ENCODE data around the gene HSPB7.
"Not testable (repeated sequence)": the region's sequence is repeated elsewhere in the genome, so short reads cannot be mapped to it uniquely, and the experiment has no call there.

HSPB7 gene

DNA sequence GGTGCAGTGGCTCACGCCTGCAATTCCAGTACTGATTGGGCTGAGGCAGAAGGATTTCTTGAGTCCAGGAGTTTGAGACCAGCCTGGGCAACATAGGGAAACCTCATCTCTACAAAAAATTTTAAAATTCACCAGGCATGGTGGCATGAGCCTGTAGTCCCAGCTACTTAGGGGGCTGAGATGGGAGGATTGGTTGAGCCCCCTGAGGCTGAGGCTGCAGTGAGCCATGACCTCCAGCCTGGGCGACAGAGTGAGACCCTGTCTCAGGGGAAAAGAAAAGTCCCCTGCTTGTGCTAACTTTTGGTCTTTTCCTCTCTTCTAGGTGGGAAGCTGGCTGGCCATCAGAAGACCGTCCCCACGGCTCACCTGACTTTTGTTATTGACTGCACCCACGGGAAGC, 12.2 kb downstream of the HSPB7 start:
- DNase-seq = no peak

GRCh38 chr1:16001274-16001673, 16.6 kb downstream of the HSPB7 start:
- DNase-seq = not testable (repeated sequence)

GRCh38 chr1:15998929-15999328, 18.9 kb downstream of the HSPB7 start:
- DNase-seq = no peak

- DNase-seq = no peak
Observed at GRCh38 chr1:15997637-15998280, 20.1 kb downstream of the HSPB7 start.

DNA sequence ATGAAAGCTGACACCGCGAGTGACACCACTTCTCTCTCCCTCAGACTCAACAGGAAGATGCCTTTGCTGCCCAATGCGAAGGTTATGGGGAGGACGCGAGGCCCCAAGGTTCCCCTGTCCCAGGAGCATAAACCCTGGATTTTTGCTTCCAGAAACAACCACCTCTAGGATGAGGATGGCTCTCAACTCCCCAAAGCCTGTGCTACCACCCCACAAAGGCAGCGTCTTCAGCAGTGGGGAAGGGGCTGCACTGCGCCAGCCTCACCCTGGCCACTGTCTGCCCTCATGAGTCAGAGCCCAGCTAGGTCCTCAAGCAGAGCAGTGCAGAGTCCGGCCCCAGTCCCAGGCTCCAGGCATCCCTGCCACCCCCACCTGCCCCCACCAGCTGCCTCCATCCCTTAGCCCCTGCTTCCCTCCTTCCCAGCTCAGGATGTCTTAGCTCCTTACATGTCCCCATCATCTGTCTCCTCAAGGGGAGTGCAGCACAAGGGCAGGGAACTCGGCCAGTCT, 20.7 kb downstream of the HSPB7 start:
- no peak for DNase-seq

GRCh38 chr1:15994590-15995351, 23.1 kb downstream of the HSPB7 start:
- peak; percentile 15 for DNase-seq

GRCh38 chr1:15994081-15994480, 23.8 kb downstream of the HSPB7 start:
- DNase-seq = no peak

GRCh38 chr1:15993666-15994065, 24.2 kb downstream of the HSPB7 start:
- no peak for DNase-seq

DNA sequence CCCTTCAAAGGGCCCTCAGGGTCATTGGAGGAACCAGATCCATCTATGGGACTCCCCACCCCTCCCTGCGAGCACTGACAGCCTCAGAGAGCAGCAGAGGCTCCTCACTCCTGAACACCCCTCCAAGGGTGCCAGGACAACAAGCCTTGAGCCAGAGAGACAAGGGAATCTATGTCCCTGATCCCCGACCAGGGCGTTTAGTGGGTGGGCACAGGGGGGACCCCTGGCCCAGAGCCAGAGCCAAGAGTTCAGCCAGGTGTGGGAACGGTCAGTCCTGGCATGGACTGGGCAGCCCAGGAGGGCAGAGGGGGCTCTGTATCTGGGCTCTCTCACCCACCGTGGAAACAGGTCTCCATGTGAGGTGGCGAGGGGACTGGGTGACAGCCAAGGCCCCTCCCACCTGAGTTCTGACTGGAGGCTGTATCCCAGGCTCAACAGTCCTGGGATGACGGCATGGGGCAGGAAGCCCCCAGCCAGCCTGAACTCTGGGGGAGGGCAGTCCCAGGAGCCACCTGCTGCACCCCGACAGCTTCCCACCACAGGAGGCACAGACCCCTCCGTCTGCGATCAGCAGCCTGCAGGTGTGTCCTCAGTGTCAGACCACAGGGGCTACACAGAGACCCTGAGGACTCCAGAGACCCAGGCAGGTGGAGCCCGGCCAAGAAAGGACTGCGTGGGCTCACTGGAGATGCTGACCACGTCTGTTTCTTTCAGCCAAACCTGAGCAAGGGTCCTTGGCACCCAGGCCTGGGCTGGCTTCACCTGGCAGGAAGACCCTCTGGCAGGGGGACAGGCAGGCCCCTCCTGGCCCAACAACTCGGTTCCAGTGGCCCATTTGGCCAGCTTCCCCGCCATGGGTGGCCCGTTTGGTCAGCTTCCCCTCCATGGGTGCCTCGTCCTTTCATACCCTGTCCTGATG, 25.0 kb downstream of the HSPB7 start:
- no peak for DNase-seq

DNA sequence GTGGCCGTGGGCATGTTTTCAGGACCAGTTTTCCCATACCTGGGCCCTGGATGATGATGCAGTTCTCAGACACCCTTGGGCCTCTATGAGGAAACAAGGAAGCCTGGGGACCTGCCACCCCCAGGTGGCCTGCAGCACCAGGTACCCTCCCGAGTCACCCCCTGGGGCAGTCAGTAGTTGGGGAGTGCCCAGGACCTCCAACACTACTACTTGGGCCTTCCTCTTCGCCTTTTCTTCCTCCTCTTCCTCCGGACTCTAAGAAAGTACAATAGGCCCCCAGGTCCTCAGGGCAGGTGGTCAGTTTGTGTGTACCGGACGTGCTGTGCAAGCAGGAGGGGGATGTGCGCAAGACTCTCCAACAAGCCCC, 25.7 kb downstream of the HSPB7 start:
- DNase-seq = no peak

- no peak for DNase-seq
Observed at GRCh38 chr1:15991427-15992186, 26.2 kb downstream of the HSPB7 start.

DNA sequence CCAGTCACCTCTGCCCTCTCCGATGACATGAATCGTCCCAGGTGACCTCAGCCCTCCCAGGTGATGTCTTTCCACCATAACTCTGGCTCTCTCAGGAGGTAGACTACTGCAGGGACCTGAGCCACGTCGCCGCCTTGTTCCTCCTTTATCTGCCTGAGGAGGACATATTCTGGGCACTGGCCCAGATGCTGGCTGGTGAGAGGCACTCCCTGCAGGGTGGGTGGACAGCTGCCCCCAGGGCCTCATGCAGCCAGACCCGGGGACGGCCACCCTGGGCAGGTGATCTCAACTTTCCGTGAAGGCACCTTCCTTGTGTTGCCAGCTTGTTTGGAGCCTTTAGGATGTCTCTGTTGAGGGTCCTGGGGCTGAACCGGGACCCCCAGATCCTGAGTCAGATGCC, 28.1 kb downstream of the HSPB7 start:
- DNase-seq = no peak

GRCh38 chr1:15988856-15989736, 28.7 kb downstream of the HSPB7 start:
- DNase-seq = no peak

DNA sequence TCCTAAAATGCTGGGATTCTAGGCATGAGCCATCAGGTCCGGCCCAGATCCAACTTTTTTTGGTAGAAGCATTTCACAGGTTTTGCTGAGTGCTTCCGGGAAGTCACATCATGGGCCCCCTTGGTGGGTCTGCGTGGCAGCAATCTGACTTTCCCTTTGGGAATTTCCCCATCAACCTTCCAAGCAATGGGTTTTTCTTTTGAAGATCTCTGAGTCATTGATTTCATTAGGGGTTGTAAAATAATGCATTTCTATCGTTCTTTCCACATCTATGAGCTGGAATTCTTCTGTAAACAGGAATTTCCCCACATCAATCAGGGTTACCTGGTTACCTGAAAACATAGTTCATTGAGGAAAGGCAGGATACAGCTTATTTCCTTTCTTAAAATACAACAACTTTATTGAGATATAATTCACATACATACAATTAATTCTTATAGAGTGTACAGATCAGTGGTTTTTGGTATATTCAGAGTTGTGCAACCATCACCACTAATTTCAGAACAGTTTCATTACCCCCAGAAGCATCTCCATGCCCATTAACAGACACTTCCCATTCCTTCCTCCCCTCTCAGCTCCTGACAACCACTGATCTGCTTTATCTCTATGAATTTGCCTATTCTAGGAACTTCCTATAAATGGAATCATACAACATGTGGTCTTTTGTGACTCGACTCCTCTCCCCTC, 32.1 kb downstream of the HSPB7 start:
- no peak for DNase-seq

DNA sequence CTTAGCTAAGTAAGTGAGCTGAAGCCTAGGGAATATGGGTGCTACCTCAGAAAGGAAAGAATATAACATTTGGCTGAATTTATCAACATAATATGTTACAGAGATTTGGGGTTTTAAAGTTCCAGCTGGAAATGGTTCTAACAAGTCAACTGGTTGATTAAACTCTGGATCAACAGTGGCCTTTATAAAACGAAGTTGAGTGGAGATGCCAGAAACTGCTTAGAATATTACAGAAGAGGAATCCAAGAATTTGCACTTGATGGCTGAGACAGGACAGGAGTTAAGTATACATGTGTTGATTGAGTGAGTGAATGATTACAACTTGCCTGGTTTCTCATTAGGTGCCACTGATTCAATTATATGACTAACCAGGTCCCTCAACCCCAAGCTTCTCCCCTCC, 34.6 kb downstream of the HSPB7 start:
- DNase-seq = no peak

DNA sequence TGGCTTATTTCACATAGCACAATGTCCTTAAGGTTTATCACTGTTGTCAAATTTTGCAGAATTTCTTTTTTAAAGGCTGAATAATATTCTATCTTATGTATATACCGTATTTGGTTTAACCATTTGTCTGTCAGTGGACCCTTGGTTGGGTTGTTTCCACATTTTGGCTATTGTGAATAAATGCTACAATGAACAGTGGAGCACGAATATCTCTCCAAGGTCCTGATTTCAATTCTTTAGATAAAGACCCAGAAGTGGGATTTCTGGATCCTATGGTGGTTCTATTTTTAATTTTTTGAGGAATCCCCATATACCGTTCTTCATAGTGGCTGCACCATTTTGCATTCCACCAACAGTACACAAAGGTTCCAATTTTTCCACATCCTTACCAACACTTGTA, 36.2 kb downstream of the HSPB7 start:
- no peak for DNase-seq

DNA sequence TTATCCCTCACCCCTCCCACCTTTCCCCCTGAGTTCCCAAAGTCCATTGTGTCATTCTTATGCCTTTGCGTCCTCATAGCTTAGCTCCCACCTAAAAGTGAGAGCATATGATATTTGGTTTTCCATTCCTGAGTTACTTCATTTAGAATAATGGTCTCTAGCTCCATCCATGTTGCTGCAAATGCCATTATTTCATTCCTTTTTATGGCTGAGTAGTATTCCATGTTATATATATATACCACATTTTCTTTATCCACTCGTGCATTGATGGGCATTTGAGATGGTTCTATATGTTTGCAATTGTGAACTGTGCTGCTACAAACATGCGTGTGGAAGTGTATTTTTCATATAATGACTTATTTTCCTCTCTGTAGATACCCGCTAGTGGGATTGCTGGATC, 39.9 kb downstream of the HSPB7 start:
- DNase-seq = not testable (repeated sequence)

DNA sequence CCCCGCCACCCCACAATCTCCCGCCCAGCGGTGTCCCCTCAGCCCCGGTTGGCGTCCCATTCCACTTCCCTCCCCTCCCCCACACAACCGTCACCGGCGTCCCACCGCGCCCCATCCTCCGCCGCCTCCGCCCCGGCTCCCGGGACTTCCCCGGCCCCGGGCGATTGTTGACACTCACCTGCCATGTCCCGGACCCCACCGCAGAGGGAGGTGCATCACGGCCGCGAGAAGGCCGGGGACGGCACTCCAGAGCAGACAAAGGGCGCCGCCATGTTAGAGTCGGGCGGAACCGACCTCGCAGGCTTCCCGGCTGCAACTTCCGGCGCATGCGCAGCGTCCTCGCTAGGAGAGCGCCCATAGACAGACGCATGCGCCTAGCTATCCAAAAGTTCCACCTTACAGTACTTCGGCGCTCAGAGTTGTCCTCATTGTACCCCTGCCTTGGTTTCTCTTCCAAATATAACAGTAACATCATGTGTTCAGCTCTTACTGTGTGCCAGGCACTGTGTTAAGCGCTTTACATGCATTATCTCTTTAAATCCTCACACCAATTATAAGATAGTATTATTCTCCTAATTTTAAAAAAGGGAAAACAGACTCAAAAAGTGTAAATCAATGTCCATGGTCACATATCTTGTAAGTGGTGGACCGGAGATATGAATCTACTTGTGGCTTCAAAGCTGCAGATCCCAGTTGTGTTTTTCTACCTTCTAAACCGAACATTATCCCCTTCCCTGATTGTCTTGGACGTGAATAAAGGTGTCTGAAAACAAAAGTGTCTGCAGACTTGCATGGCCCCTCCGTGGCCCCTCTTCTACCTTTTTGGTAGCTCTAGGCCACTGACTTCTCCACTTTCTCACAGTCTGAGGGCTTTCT, 41.8 kb downstream of the HSPB7 start, which contains the start of gene ZBTB17:
Gene ZBTB17, minus strand, starts transcription at position 297 of the 876 bp plus-strand sequence. CDS start 27,606 bp downstream, outside the sequence.
- DNase-seq = peak; percentile 69

GRCh38 chr1:15975358-15975804, 42.5 kb downstream of the HSPB7 start:
- DNase-seq = no peak

GRCh38 chr1:15974855-15975254, 43.0 kb downstream of the HSPB7 start:
- no peak for DNase-seq

Data from DMS153 (cell line).